Measurements from ENCODE around the gene NKIRAS1. TPM values are rescaled to one million over a fixed set of nuclear protein-coding genes. Genes with fewer than 3 reads are reported as not detected.

Gene NKIRAS1
- total RNA-seq, 1 experiment from 2014 or later = 8.9 TPM

GRCh38 chr3:23952646-23953045 lies 35.9 kb upstream of the NKIRAS1 start:
- DNase-seq (ENCODE audit: low read depth, low spot score) (no peak), ATAC-seq (no peak)
- Histone ChIP-seq H3K4me1 (ENCODE audit: control insufficient read depth, insufficient read depth, low read length) (peaks cover 19% of the 10 kb centered on the region), H3K4me3 (ENCODE audit: low read depth in 2 of 2, low read length in 2 of 2) (no peak overlapping the region), H3K9me3 (ENCODE audit: control insufficient read depth, insufficient read depth, low read depth, low read length) (no peaks in the 10 kb centered on the region), H3K27ac (ENCODE audit: low read length) (no peak overlapping the region), H3K27me3 (ENCODE audit: control insufficient read depth, insufficient read depth, low read length) (no peaks in the 10 kb centered on the region), H3K36me3 (ENCODE audit: control insufficient read depth, insufficient read depth, low read length) (no peaks in the 10 kb centered on the region)
- no TSS peak for BruUV-seq (replicated peaks)
- CTCF ChIA-PET = no interaction called here
- in situ Hi-C loops (cut with HindIII; ENCODE audit: low pct_unique_long_range_greater_than_20kb, low sequenced_read_pairs) (no loop called here), intact Hi-C loops (cut with micrococcal nuclease; ENCODE audit: unreplicated experiment) (no loop called here)
- TF ChIP-seq SIN3A (IDR thresholded peaks at IDR 0.05; ENCODE audit: borderline replicate concordance, insufficient read depth, low read depth, low read length) (no peak), REST (IDR thresholded peaks at IDR 0.05; ENCODE audit: insufficient read depth in 1 of 2, low read depth in 2 of 2, low read length in 1 of 2) (no peak), POLR2AphosphoS5 (IDR thresholded peaks at IDR 0.05; ENCODE audit: low read depth, low read length) (no peak), CTCF (IDR thresholded peaks at IDR 0.05) (no peak)
- POLR2A ChIA-PET = no interaction called here

GRCh38 chr3:23950293-23950692 lies 33.5 kb upstream of the NKIRAS1 start:
- TF ChIP-seq POLR2AphosphoS5 (IDR thresholded peaks at IDR 0.05; ENCODE audit: low read depth, low read length) = no peak
- TF ChIP-seq TCF7L2 (IDR thresholded peaks at IDR 0.05; ENCODE audit: low read depth, low read length) = no peak
- no peak for TF ChIP-seq SIN3A (IDR thresholded peaks at IDR 0.05; ENCODE audit: borderline replicate concordance, insufficient read depth, low read depth, low read length)
- no TSS peak for BruUV-seq (replicated peaks)
- ChIA-PET POLR2A (interaction anchor here (0.6 kb wide), 1 partner anchor 1514 kb away, joined by 4 read pairs; no protein-coding TSS in a partner anchor), CTCF (no interaction called here)
- Histone ChIP-seq H3K4me3 (ENCODE audit: low read depth in 2 of 2, low read length in 2 of 2) (no peak overlapping the region), H3K36me3 (ENCODE audit: control insufficient read depth, insufficient read depth, low read length) (no peaks in the 10 kb centered on the region; the same call in 1 of the 2 replicates), H3K9me3 (ENCODE audit: control insufficient read depth, insufficient read depth, low read depth, low read length) (no peaks in the 10 kb centered on the region), H3K27me3 (ENCODE audit: control insufficient read depth, insufficient read depth, low read length) (no peaks in the 10 kb centered on the region), H3K4me1 (ENCODE audit: control insufficient read depth, insufficient read depth, low read length) (peaks cover 30% of the 10 kb centered on the region), H3K27ac (ENCODE audit: low read length) (peak overlapping the region; percentile 69)
- no peak for ATAC-seq
- in situ Hi-C loops (cut with HindIII; ENCODE audit: low pct_unique_long_range_greater_than_20kb, low sequenced_read_pairs) = no loop called here
- intact Hi-C loops (cut with micrococcal nuclease; ENCODE audit: unreplicated experiment) = no loop called here
- DNase-seq (ENCODE audit: low read depth, low spot score) = no peak

DNA sequence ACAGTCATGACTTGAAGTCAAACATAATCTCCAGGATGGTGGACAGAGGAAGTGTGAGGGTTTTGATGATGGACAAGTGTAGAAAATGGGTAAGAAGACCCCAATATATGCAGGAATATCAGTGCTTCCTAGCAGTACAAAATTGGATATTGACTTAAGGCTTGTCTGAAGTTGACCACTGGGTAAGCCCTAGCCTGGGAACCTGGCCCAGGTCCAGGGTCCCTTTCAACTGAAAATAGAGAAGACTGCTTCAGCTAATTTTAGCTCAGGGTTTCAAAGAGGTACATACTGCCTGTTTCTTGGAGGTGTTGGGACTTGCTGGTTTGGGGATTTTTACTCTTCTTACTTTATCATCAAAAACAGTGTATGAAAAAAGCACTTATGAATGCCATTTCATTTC lies 33.0 kb upstream of the NKIRAS1 start:
- POLR2A ChIA-PET = no interaction called here

More for the DNA sequence above, 33.0 kb upstream of the NKIRAS1 start:
- intact Hi-C loops (cut with micrococcal nuclease; ENCODE audit: unreplicated experiment) = no loop called here
- ATAC-seq (no peak), DNase-seq (ENCODE audit: low read depth, low spot score) (no peak)
- CTCF ChIA-PET = no interaction called here
- H3K9me3 ChIP-seq (ENCODE audit: control insufficient read depth, insufficient read depth, low read depth, low read length) = no peaks in the 10 kb centered on the region
- no peaks in the 10 kb centered on the region for H3K27me3 ChIP-seq (ENCODE audit: control insufficient read depth, insufficient read depth, low read length)
- no TSS peak for BruUV-seq (replicated peaks)
- no peak overlapping the region for H3K4me3 ChIP-seq (ENCODE audit: low read depth in 2 of 2, low read length in 2 of 2)
- no peaks in the 10 kb centered on the region; the same call in 1 of the 2 replicates for H3K36me3 ChIP-seq (ENCODE audit: control insufficient read depth, insufficient read depth, low read length)
- no peak for TF ChIP-seq REST (IDR thresholded peaks at IDR 0.05; ENCODE audit: insufficient read depth in 1 of 2, low read depth in 2 of 2, low read length in 1 of 2)
- peak overlapping the region; percentile 69 for H3K27ac ChIP-seq (ENCODE audit: low read length)
- H3K4me1 ChIP-seq (ENCODE audit: control insufficient read depth, insufficient read depth, low read length) = peaks cover 30% of the 10 kb centered on the region
- in situ Hi-C loops (cut with HindIII; ENCODE audit: low pct_unique_long_range_greater_than_20kb, low sequenced_read_pairs) = no loop called here
